SK-N-SH treated with all-trans-retinoic acid at 6 μM for 48 hours (cell line): ENCODE data around the gene SYCN.

Experiments
- ATAC-seq: fragments of 200-7000 bp; cut with Tn5 transposase; 3 replicates; pipeline ENCODE4 v1.9.1; 2020; ENCODE audit warnings: mild to moderate bottlenecking, moderate library complexity
- ARNTL ChIP-seq: fragments of 450-650 bp; formaldehyde crosslinking; IDR thresholded peaks from 2 replicates; pipeline ENCODE4 v1.5.0; 2020; ENCODE audit warnings: low read depth, mild to moderate bottlenecking, moderate library complexity, borderline replicate concordance
- BACH2 ChIP-seq: fragments of 250-450 bp; sonication (Bioruptor Pico); IDR thresholded peaks from 2 replicates; pipeline ENCODE4 v1.9.0; 2021; ENCODE audit warnings: mild to moderate bottlenecking, borderline replicate concordance
- CREB5 ChIP-seq: fragments of 250-450 bp; sonication (Bioruptor Pico); IDR thresholded peaks from 2 replicates; pipeline ENCODE4 v1.5.1; 2020; ENCODE audit warnings: low read depth, mild to moderate bottlenecking, moderate library complexity
- CSDC2 ChIP-seq: fragments of 250-450 bp; sonication (Bioruptor Pico); IDR thresholded peaks from 2 replicates; pipeline ENCODE4 v1.5.0; 2020; ENCODE audit warnings: mild to moderate bottlenecking, moderate library complexity
- ESRRG ChIP-seq: fragments of 250-450 bp; sonication (Bioruptor Pico); IDR thresholded peaks from 2 replicates; pipeline ENCODE4 v1.6.1; 2021; ENCODE audit warnings: mild to moderate bottlenecking
- GLIS3 ChIP-seq: fragments of 250-450 bp; sonication (Bioruptor Pico); IDR thresholded peaks from 2 replicates; pipeline ENCODE4 v1.5.0; 2020; ENCODE audit warnings: mild to moderate bottlenecking, moderate library complexity
- ISL1 ChIP-seq: fragments of 250-450 bp; sonication (Bioruptor Pico); IDR thresholded peaks from 2 replicates; pipeline ENCODE4 v2.1.2; 2022; ENCODE audit warnings: mild to moderate bottlenecking, moderate library complexity
- PATZ1 ChIP-seq: fragments of 250-450 bp; sonication (Bioruptor Pico); IDR thresholded peaks from 2 replicates; pipeline ENCODE4 v1.8.0; 2020; ENCODE audit warnings: mild to moderate bottlenecking, moderate library complexity, borderline replicate concordance
- RARB ChIP-seq: fragments of 250-450 bp; sonication (Bioruptor Pico); IDR thresholded peaks from 2 replicates; pipeline ENCODE4 v1.8.0; 2021; ENCODE audit warnings: mild to moderate bottlenecking, moderate library complexity
- TCF4 ChIP-seq: fragments of 250-450 bp; sonication (Bioruptor Pico); IDR thresholded peaks from 2 replicates; pipeline ENCODE4 v1.8.0; 2021; ENCODE audit warnings: mild to moderate bottlenecking, moderate library complexity, borderline replicate concordance
- TOX ChIP-seq: fragments of 250-450 bp; sonication (Bioruptor Pico); IDR thresholded peaks from 2 replicates; pipeline ENCODE4 v1.8.0; 2021; ENCODE audit warnings: mild to moderate bottlenecking, moderate library complexity, borderline replicate concordance
- ZC3H10 ChIP-seq: fragments of 250-450 bp; sonication (Bioruptor Pico); IDR thresholded peaks from 2 replicates; pipeline ENCODE4 v1.5.1; 2021; ENCODE audit warnings: mild to moderate bottlenecking, moderate library complexity
- ZFP3 ChIP-seq: fragments of 250-450 bp; sonication (Bioruptor Pico); IDR thresholded peaks from 2 replicates; pipeline ENCODE4 v1.5.0; 2020; ENCODE audit warnings: mild to moderate bottlenecking, moderate library complexity
- ZFP30 ChIP-seq: fragments of 450-650 bp; formaldehyde crosslinking; IDR thresholded peaks from 2 replicates; pipeline ENCODE4 v1.5.0; 2022; ENCODE audit warnings: mild to moderate bottlenecking, moderate library complexity
- ZNF565 ChIP-seq: fragments of 450-650 bp; formaldehyde crosslinking; conservative IDR thresholded peaks from 2 replicates; pipeline ENCODE4 v1.5.0; 2020; ENCODE audit warnings: low read depth, mild to moderate bottlenecking, moderate library complexity
- ZNF70 ChIP-seq: fragments of 450-650 bp; formaldehyde crosslinking; IDR thresholded peaks from 2 replicates; pipeline ENCODE4 v1.5.0; 2020; ENCODE audit warnings: mild to moderate bottlenecking, moderate library complexity
- ZNF8 ChIP-seq: fragments of 450-650 bp; formaldehyde crosslinking; IDR thresholded peaks from 2 replicates; pipeline ENCODE4 v1.5.0; 2020; ENCODE audit warnings: mild to moderate bottlenecking, moderate library complexity
- TF ChIP-seq, protein P1 (sequence below): fragments of 250-450 bp; sonication (Bioruptor Pico); IDR thresholded peaks from 2 replicates; pipeline ENCODE4 v1.5.1; 2021; ENCODE audit warnings: mild to moderate bottlenecking, moderate library complexity
- TF ChIP-seq, protein P2 (sequence below): fragments of 250-450 bp; sonication (Bioruptor Pico); IDR thresholded peaks from 2 replicates; pipeline ENCODE4 v1.8.0; 2021; ENCODE audit warnings: low read depth, mild to moderate bottlenecking, moderate library complexity, borderline replicate concordance

The SYCN gene

DNA sequence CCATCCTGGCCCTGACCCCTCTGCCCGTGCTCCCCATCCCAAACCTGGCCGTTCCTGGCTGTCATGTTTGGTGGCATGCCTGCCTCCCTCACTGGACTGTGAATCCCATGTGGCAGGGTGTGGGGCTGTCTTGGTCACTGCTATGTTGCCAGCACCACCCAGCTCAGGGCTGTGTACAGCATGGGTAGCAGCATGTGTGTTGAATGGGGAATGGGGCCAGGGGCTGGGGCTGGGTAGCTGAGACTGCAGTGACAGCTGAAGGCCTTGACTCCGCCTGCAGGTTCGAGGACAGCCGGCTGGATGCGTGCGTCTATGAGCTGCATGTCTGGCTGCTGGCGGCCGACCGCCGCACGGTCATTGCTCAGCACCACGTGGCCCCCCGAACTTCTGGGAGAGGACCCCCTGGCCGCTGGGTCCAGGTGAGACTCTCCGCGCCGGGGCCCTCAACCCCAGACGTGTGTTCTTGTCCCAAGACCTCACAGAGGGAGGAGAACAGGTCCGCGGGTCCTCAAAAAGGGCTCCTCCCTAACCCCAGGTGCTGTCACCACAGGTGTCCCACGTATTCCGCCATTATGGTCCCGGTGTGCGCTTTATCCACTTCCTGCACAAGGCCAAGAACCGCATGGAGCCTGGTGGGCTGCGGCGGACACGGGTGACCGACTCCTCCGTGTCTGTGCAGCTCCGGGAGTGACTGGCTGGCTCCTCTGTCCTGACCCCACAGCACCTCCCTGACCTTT is 3.8 kb downstream of the SYCN start (continued):
- no peak for TF ChIP-seq ZFP30
- TF ChIP-seq ZNF70 (CRISPR knock-in tag): no peak
- TF ChIP-seq CREB5: no peak
- no peak for TF ChIP-seq ZNF565 (CRISPR knock-in tag)
- no peak for TF ChIP-seq ZNF8
- TF ChIP-seq CSDC2 (CRISPR knock-in tag): no peak
- TF ChIP-seq ESRRG (CRISPR knock-in tag): no peak
- no peak for TF ChIP-seq ARNTL (CRISPR knock-in tag)
- TF ChIP-seq, all 23 proteins: peak for 0

DNA sequence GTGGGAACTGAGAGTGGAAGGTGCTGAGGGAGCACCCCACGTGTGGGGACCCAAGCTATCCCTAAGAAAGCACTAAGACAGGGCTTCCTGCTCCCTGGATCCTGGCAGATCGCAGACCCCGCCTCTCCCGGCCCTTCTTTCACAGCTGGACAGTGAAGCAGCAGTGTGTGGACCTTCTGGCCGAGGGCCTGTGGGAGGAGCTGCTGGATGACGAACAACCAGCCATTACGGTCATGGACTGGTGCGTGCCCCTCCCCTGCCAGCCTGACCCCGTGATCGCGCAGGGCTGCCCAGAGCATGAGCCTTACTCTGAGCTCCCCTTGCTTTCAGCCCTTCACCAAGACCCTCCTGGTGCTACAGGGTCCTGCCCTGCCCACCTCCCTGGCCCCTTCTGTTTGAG is 5.0 kb downstream of the SYCN start:
- ATAC-seq: 0 out of 3 replicates have a peak, but pooled peaks have one; percentile 8
- TF ChIP-seq ZNF565 (CRISPR knock-in tag) (no peak), ZC3H10 (CRISPR knock-in tag) (no peak), CREB5 (no peak), ARNTL (CRISPR knock-in tag) (no peak), PATZ1 (CRISPR knock-in tag) (no peak), TCF4 (no peak), ZFP3 (CRISPR knock-in tag) (no peak), ISL1 (CRISPR knock-in tag) (no peak)
- TF ChIP-seq, protein P1, sequence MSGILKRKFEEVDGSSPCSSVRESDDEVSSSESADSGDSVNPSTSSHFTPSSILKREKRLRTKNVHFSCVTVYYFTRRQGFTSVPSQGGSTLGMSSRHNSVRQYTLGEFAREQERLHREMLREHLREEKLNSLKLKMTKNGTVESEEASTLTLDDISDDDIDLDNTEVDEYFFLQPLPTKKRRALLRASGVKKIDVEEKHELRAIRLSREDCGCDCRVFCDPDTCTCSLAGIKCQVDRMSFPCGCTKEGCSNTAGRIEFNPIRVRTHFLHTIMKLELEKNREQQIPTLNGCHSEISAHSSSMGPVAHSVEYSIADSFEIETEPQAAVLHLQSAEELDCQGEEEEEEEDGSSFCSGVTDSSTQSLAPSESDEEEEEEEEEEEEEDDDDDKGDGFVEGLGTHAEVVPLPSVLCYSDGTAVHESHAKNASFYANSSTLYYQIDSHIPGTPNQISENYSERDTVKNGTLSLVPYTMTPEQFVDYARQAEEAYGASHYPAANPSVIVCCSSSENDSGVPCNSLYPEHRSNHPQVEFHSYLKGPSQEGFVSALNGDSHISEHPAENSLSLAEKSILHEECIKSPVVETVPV (CRISPR knock-in tag): no peak
- TF ChIP-seq, protein P2, sequence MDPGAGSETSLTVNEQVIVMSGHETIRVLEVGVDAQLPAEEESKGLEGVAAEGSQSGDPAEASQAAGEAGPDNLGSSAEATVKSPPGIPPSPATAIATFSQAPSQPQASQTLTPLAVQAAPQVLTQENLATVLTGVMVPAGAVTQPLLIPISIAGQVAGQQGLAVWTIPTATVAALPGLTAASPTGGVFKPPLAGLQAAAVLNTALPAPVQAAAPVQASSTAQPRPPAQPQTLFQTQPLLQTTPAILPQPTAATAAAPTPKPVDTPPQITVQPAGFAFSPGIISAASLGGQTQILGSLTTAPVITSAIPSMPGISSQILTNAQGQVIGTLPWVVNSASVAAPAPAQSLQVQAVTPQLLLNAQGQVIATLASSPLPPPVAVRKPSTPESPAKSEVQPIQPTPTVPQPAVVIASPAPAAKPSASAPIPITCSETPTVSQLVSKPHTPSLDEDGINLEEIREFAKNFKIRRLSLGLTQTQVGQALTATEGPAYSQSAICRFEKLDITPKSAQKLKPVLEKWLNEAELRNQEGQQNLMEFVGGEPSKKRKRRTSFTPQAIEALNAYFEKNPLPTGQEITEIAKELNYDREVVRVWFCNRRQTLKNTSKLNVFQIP: no peak
- TF ChIP-seq, all 23 proteins: peak for 0

GRCh38 chr19:39197808-39198207 is 6.3 kb downstream of the SYCN start:
- TF ChIP-seq ZC3H10 (CRISPR knock-in tag) (no peak), ZNF70 (CRISPR knock-in tag) (no peak), ZNF565 (CRISPR knock-in tag) (no peak), CSDC2 (CRISPR knock-in tag) (no peak), TOX (no peak)
- TF ChIP-seq, protein P2: no peak

DNA sequence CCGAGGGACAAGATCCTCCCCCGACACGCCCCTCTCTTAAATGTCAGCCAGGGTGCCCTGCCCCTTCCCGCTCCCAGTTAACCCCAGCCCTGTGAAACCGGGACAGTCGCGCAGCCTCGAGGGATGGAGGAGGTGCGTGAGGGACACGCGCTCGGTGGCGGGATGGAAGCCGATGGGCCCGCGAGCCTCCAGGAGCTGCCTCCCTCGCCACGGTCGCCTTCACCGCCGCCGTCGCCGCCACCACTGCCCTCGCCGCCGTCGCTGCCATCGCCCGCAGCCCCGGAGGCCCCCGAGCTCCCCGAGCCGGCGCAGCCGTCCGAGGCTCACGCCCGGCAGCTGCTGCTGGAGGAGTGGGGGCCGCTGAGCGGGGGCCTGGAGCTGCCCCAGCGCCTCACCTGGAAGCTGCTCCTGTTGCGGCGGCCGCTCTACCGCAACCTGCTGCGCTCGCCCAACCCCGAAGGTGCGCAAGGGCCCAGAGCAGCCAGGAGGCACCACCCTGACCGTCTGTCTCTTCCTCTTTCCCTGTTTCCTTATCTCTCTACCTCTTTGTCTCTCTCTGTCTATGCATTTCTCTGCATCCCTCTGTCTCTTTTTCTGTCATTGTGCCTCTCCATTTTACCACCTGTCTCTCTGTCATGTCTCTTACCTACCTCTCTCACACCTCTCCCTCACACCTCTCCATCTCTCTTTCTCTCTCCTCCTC is 7.1 kb downstream of the SYCN start, which contains the start of gene NCCRP1:
Gene NCCRP1 (plus strand): TSS at position 105 of the 703 bp plus-strand sequence. CDS start 19 bp downstream, at position 124.
- TF ChIP-seq TOX: no peak
- no peak for TF ChIP-seq ZNF8
- TF ChIP-seq BACH2: no peak
- no peak for TF ChIP-seq RARB (CRISPR knock-in tag)
- TF ChIP-seq, protein P1 (CRISPR knock-in tag): no peak
- no peak for TF ChIP-seq GLIS3 (CRISPR knock-in tag)
- no peak for TF ChIP-seq TCF4
- TF ChIP-seq CREB5: no peak
- no peak for TF ChIP-seq ARNTL (CRISPR knock-in tag)
- no peak for TF ChIP-seq CSDC2 (CRISPR knock-in tag)
- no peak for TF ChIP-seq ESRRG (CRISPR knock-in tag)
- ATAC-seq: peak; percentile 19

More at GRCh38 chr19:39197808-39198207, 6.3 kb downstream of the SYCN start:
- no peak for ATAC-seq
